ENCODE results near the gene CD82. TPM values are rescaled to one million over a fixed set of nuclear protein-coding genes. Genes with fewer than 3 reads are reported as not detected.

Gene CD82
- total RNA-seq, 1 donor from 2014 or later: 8.8 TPM

- Histone ChIP-seq H3K79me2 (ENCODE audit: low read depth) (no peaks in the 10 kb centered on the region), H3K9me3 (ENCODE audit: low read depth) (no peaks in the 10 kb centered on the region), H3K4me3 (no peak overlapping the region), H3K36me3 (no peaks in the 10 kb centered on the region), H3K27me3 (no peaks in the 10 kb centered on the region), H3F3A (ENCODE audit: low read depth) (no peaks in the 10 kb centered on the region), H3K27ac (no peak overlapping the region), H2AFZ (replicated peaks) (no peak overlapping the region), H3K4me2 (no peak overlapping the region), H3K9ac (no peak overlapping the region), H4K20me1 (ENCODE audit: low read depth) (no peaks in the 10 kb centered on the region), H3K4me1 (no peaks in the 10 kb centered on the region)
- no peak for TF ChIP-seq CTCF (IDR thresholded peaks at IDR 0.05)
- no peak for TF ChIP-seq EZH2 (IDR thresholded peaks at IDR 0.05)
- TF ChIP-seq EZH2phosphoT487 (IDR thresholded peaks at IDR 0.05): no peak
- no peak for DNase-seq (ENCODE audit: low spot score)
- H3K36me3 Mint-ChIP-seq: peaks cover 2% of the 10 kb centered on the region
- peaks cover 7% of the 10 kb centered on the region for H3K27me3 Mint-ChIP-seq (ENCODE audit: insufficient read depth, low read depth)
- H3K4me1 Mint-ChIP-seq: peaks cover 20% of the 10 kb centered on the region
- H3K27ac Mint-ChIP-seq: no peak overlapping the region
- no peak overlapping the region for H3K4me3 Mint-ChIP-seq
- H3K9me3 Mint-ChIP-seq: peaks cover 13% of the 10 kb centered on the region
Measured at GRCh38 chr11:44661311-44661717, 95.9 kb downstream of the CD82 start.

Small RNAs within 50 kb of the gene (small RNA-seq; reads per million reads assigned to genes)
- gene AC104010.1: not detected

Other genes with a start within 250 kb of the CD82 start
- gene TSPAN18, start 161.3 kb downstream of the CD82 start, total RNA-seq (ENCODE audit: low replicate concordance): 16.5 and 33.0 TPM in 2 replicates